Measurements from ENCODE around the gene FAAP24.
"Not testable (repeated sequence)": the region's sequence is repeated elsewhere in the genome, so short reads cannot be mapped to it uniquely, and the experiment has no call there.

Gene FAAP24

GRCh38 chr19:32979807-32980206 lies 7.8 kb downstream of the FAAP24 start:
- H3K27me3 Mint-ChIP-seq; H3K4me1 Mint-ChIP-seq (ENCODE audit: low read depth); H3K27ac Mint-ChIP-seq; H3K36me3 Mint-ChIP-seq; H3K9me3 Mint-ChIP-seq (ENCODE audit: low read depth); H3K4me3 Mint-ChIP-seq: not testable (repeated sequence)

- not testable (repeated sequence) for H3K27ac Mint-ChIP-seq; H3K9me3 Mint-ChIP-seq (ENCODE audit: low read depth); H3K27me3 Mint-ChIP-seq; H3K4me3 Mint-ChIP-seq; H3K4me1 Mint-ChIP-seq (ENCODE audit: low read depth); H3K36me3 Mint-ChIP-seq
These were observed 10.4 kb downstream of the FAAP24 start for GRCh38 chr19:32982488-32982887.

GRCh38 chr19:32988254-32988653 lies 16.2 kb downstream of the FAAP24 start:
- not testable (repeated sequence) for H3K27ac Mint-ChIP-seq; H3K4me1 Mint-ChIP-seq (ENCODE audit: low read depth)

GRCh38 chr19:32988724-32989123 lies 16.7 kb downstream of the FAAP24 start:
- H3K4me1 Mint-ChIP-seq (ENCODE audit: low read depth): peaks cover 4% of the 10 kb centered on the region
- no peaks in the 10 kb centered on the region for H3K36me3 Mint-ChIP-seq
- no peak overlapping the region for H3K27ac Mint-ChIP-seq
- no peak overlapping the region for H3K4me3 Mint-ChIP-seq
- no peaks in the 10 kb centered on the region for H3K27me3 Mint-ChIP-seq
- no peaks in the 10 kb centered on the region for H3K9me3 Mint-ChIP-seq (ENCODE audit: low read depth)

More at GRCh38 chr19:32988254-32988653, 16.2 kb downstream of the FAAP24 start:
- not testable (repeated sequence) for H3K9me3 Mint-ChIP-seq (ENCODE audit: low read depth); H3K4me3 Mint-ChIP-seq; H3K27me3 Mint-ChIP-seq; H3K36me3 Mint-ChIP-seq

- H3K9me3 Mint-ChIP-seq (ENCODE audit: low read depth); H3K36me3 Mint-ChIP-seq; H3K27me3 Mint-ChIP-seq; H3K27ac Mint-ChIP-seq; H3K4me3 Mint-ChIP-seq: not testable (repeated sequence)
- peaks cover 18% of the 10 kb centered on the region for H3K4me1 Mint-ChIP-seq (ENCODE audit: low read depth)
These were observed 23.9 kb downstream of the FAAP24 start for GRCh38 chr19:32995966-32996365.

GRCh38 chr19:32997061-32997464 lies 25.0 kb downstream of the FAAP24 start:
- H3K4me1 Mint-ChIP-seq (ENCODE audit: low read depth): peaks cover 14% of the 10 kb centered on the region
- not testable (repeated sequence) for H3K36me3 Mint-ChIP-seq; H3K27me3 Mint-ChIP-seq; H3K9me3 Mint-ChIP-seq (ENCODE audit: low read depth); H3K27ac Mint-ChIP-seq; H3K4me3 Mint-ChIP-seq

- Mint-ChIP-seq H3K4me1 (ENCODE audit: low read depth) (peaks cover 14% of the 10 kb centered on the region), H3K27me3 (no peaks in the 10 kb centered on the region), H3K36me3 (no peaks in the 10 kb centered on the region), H3K4me3 (no peak overlapping the region), H3K9me3 (ENCODE audit: low read depth) (no peaks in the 10 kb centered on the region), H3K27ac (no peak overlapping the region)
These were observed 25.8 kb downstream of the FAAP24 start for GRCh38 chr19:32997716-32998355.

- Mint-ChIP-seq H3K27ac (no peak overlapping the region), H3K36me3 (no peaks in the 10 kb centered on the region), H3K27me3 (no peaks in the 10 kb centered on the region), H3K4me1 (ENCODE audit: low read depth) (peaks cover 14% of the 10 kb centered on the region), H3K9me3 (ENCODE audit: low read depth) (no peaks in the 10 kb centered on the region), H3K4me3 (no peak overlapping the region)
These were observed 26.7 kb downstream of the FAAP24 start for GRCh38 chr19:32998722-32999121.

- H3K9me3 Mint-ChIP-seq (ENCODE audit: low read depth): no peaks in the 10 kb centered on the region
- H3K4me1 Mint-ChIP-seq (ENCODE audit: low read depth): peaks cover 14% of the 10 kb centered on the region
- H3K36me3 Mint-ChIP-seq: no peaks in the 10 kb centered on the region
- peak overlapping the region; percentile 48 for H3K4me3 Mint-ChIP-seq
- H3K27ac Mint-ChIP-seq: peak overlapping the region; percentile 73
- H3K27me3 Mint-ChIP-seq: no peaks in the 10 kb centered on the region
These were observed 28.5 kb downstream of the FAAP24 start for GRCh38 chr19:33000510-33000909.

GRCh38 chr19:33000910-33001309 lies 28.9 kb downstream of the FAAP24 start:
- H3K27ac Mint-ChIP-seq: peak overlapping the region; percentile 73
- H3K4me1 Mint-ChIP-seq (ENCODE audit: low read depth): peaks cover 14% of the 10 kb centered on the region
- no peaks in the 10 kb centered on the region for H3K9me3 Mint-ChIP-seq (ENCODE audit: low read depth)
- no peaks in the 10 kb centered on the region for H3K27me3 Mint-ChIP-seq
- no peaks in the 10 kb centered on the region for H3K36me3 Mint-ChIP-seq
- H3K4me3 Mint-ChIP-seq: no peak overlapping the region

- not testable (repeated sequence) for H3K9me3 Mint-ChIP-seq (ENCODE audit: low read depth); H3K4me3 Mint-ChIP-seq; H3K27me3 Mint-ChIP-seq; H3K36me3 Mint-ChIP-seq; H3K27ac Mint-ChIP-seq
- H3K4me1 Mint-ChIP-seq (ENCODE audit: low read depth): peaks cover 14% of the 10 kb centered on the region
These were observed 30.3 kb downstream of the FAAP24 start for GRCh38 chr19:33002126-33002865.

GRCh38 chr19:33003424-33004024 lies 31.5 kb downstream of the FAAP24 start:
- peaks cover 13% of the 10 kb centered on the region for H3K4me1 Mint-ChIP-seq (ENCODE audit: low read depth)
- not testable (repeated sequence) for H3K27ac Mint-ChIP-seq; H3K36me3 Mint-ChIP-seq; H3K4me3 Mint-ChIP-seq; H3K9me3 Mint-ChIP-seq (ENCODE audit: low read depth); H3K27me3 Mint-ChIP-seq

- no peaks in the 10 kb centered on the region for H3K27me3 Mint-ChIP-seq
- H3K9me3 Mint-ChIP-seq (ENCODE audit: low read depth): no peaks in the 10 kb centered on the region
- H3K4me1 Mint-ChIP-seq (ENCODE audit: low read depth): peaks cover 6% of the 10 kb centered on the region
- no peak overlapping the region for H3K4me3 Mint-ChIP-seq
- H3K27ac Mint-ChIP-seq: no peak overlapping the region
- no peaks in the 10 kb centered on the region for H3K36me3 Mint-ChIP-seq
These were observed 33.4 kb downstream of the FAAP24 start for GRCh38 chr19:33005440-33005839.

GRCh38 chr19:33008738-33009137 lies 36.7 kb downstream of the FAAP24 start:
- Mint-ChIP-seq H3K27ac (no peak overlapping the region), H3K27me3 (no peaks in the 10 kb centered on the region), H3K4me3 (no peak overlapping the region), H3K4me1 (ENCODE audit: low read depth) (no peaks in the 10 kb centered on the region), H3K36me3 (peaks cover 2% of the 10 kb centered on the region), H3K9me3 (ENCODE audit: low read depth) (no peaks in the 10 kb centered on the region)

GRCh38 chr19:33010891-33011290 lies 38.8 kb downstream of the FAAP24 start:
- H3K36me3 Mint-ChIP-seq; H3K4me3 Mint-ChIP-seq; H3K4me1 Mint-ChIP-seq (ENCODE audit: low read depth); H3K27me3 Mint-ChIP-seq; H3K9me3 Mint-ChIP-seq (ENCODE audit: low read depth); H3K27ac Mint-ChIP-seq: not testable (repeated sequence)

All from activated naive CD8-positive, alpha-beta T cell (primary cell).